ENCODE data around the gene RNF169.

The RNF169 gene

GRCh38 chr11:74860743-74861142 is 112.1 kb downstream of the RNF169 start:
- no peaks in the 10 kb centered on the region for H3K4me1 ChIP-seq
- H3K36me3 ChIP-seq = peaks cover 73 to 93% (median 91%) of the 10 kb centered on the region in 3 donors
- H3K27ac ChIP-seq = no peak overlapping the region
- H3K4me3 ChIP-seq = no peak overlapping the region
- H3K27me3 ChIP-seq = no peaks in the 10 kb centered on the region
- DNase-seq = no peak
- no peak for TF ChIP-seq CTCF (IDR thresholded peaks at IDR 0.05)
- intact Hi-C loops (cut with DNase I; ENCODE audit: low total_unique reads) = no loop called here
- H3K9me3 ChIP-seq = peaks cover under 1 to 27% (median 26%) of the 10 kb centered on the region in 3 donors

DNA sequence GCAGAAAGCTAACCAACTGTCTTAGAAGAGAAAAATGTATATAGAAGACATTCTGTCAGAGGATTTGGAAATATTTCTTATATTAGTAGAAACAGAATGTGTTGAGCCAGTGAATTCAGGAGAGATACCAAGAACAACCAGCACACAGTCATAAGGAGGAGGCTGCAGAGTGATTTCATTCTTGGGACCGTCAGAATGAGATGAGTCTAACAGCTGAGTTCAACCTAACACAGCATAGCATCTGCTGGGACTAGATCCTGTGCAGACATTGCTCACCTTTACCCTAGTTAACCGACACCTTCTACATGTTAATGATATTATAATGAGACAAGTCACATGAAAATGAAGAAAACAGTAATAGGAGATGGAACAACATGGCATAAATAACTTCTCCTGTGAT is 114.8 kb downstream of the RNF169 start:
- TF ChIP-seq CTCF (IDR thresholded peaks at IDR 0.05) = no peak
- H3K4me1 ChIP-seq = no peaks in the 10 kb centered on the region
- H3K9me3 ChIP-seq = peaks cover 7 to 51% (median 49%) of the 10 kb centered on the region in 3 donors
- H3K36me3 ChIP-seq = peaks cover 64 to 95% (median 82%) of the 10 kb centered on the region in 3 donors
- no peaks in the 10 kb centered on the region for H3K27me3 ChIP-seq
- no peak overlapping the region for H3K27ac ChIP-seq
- no peak for DNase-seq
- intact Hi-C loops (cut with DNase I; ENCODE audit: low total_unique reads) = no loop called here
- no peak overlapping the region for H3K4me3 ChIP-seq

DNA sequence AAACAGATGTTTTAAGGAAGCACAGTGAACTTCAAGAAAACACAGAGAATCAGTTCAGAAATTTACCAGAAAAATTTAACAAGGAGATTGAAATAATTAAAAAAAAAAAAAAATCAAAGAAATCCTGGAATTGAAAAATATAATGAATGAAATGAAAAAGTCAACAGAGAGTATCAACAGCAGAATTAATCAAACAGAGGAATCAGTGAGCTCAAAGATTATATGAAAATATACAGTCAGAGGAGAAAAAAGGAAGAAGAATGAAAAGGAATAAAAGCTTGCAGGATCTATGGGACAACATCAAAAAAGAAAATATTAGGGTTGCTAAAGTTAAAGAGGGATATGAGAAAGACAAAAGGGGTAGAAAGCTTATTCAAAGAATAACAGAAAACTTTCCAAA is 117.9 kb downstream of the RNF169 start:
- no peak for TF ChIP-seq CTCF (IDR thresholded peaks at IDR 0.05)
- Histone ChIP-seq H3K27ac (no peak overlapping the region), H3K36me3 (peaks cover 59 to 90% (median 79%) of the 10 kb centered on the region in 3 donors), H3K9me3 (peaks cover 11 to 77% (median 72%) of the 10 kb centered on the region in 3 donors), H3K4me1 (no peaks in the 10 kb centered on the region), H3K27me3 (no peaks in the 10 kb centered on the region), H3K4me3 (no peak overlapping the region)
- intact Hi-C loops (cut with DNase I; ENCODE audit: low total_unique reads) = no loop called here
- no peak for DNase-seq

- no peak for DNase-seq
- no peak for TF ChIP-seq CTCF (IDR thresholded peaks at IDR 0.05)
- peaks cover 64 to 88% (median 76%) of the 10 kb centered on the region in 3 donors for H3K36me3 ChIP-seq
- H3K9me3 ChIP-seq = peaks cover 13 to 91% (median 78%) of the 10 kb centered on the region in 3 donors
- intact Hi-C loops (cut with DNase I; ENCODE audit: low total_unique reads) = no loop called here
- H3K4me3 ChIP-seq = no peak overlapping the region
- H3K27me3 ChIP-seq = no peaks in the 10 kb centered on the region
- H3K4me1 ChIP-seq = no peaks in the 10 kb centered on the region
- no peak overlapping the region for H3K27ac ChIP-seq
These were observed 121.8 kb downstream of the RNF169 start for GRCh38 chr11:74870485-74870884.

DNA sequence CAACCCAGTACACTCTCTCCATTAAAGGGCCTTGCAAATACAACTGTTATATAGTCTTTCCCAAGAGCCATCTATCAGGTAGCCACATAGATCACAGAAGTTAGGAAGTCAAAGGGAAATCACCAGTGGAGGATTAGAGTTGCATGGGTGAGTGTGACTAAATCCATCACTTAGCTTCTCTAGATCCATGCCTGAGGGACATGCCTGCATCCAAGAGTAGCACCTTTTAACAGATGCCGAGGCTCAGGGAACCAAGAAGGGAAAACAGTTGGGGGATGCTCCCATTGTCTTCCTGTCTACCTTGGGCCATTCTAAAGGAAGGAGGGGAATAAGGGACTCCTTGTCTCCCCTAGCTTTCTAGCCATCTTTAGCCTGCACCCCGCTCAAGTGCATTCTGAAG is 122.4 kb downstream of the RNF169 start:
- Histone ChIP-seq H3K9me3 (peaks cover 9 to 91% (median 74%) of the 10 kb centered on the region in 3 donors), H3K4me3 (no peak overlapping the region), H3K27me3 (no peaks in the 10 kb centered on the region), H3K4me1 (no peaks in the 10 kb centered on the region), H3K36me3 (peaks cover 69 to 87% (median 77%) of the 10 kb centered on the region in 3 donors), H3K27ac (no peak overlapping the region)
- no peak for TF ChIP-seq CTCF (IDR thresholded peaks at IDR 0.05)
- intact Hi-C loops (cut with DNase I; ENCODE audit: low total_unique reads) = no loop called here
- DNase-seq = no peak

- Histone ChIP-seq H3K9me3 (peaks cover 0 to 44% (median 18%) of the 10 kb centered on the region in 3 donors), H3K4me3 (no peak overlapping the region), H3K36me3 (peaks cover 48 to 50% (median 50%) of the 10 kb centered on the region in 3 donors), H3K27ac (no peak overlapping the region), H3K4me1 (no peaks in the 10 kb centered on the region), H3K27me3 (no peaks in the 10 kb centered on the region)
- no peak for DNase-seq
- intact Hi-C loops (cut with DNase I; ENCODE audit: low total_unique reads) = no loop called here
- TF ChIP-seq CTCF (IDR thresholded peaks at IDR 0.05) = peak in 1 of 2 experiments; percentile 9
These were observed 128.5 kb downstream of the RNF169 start for GRCh38 chr11:74877132-74877531.
